H9 (cell line): Measurements from ENCODE around the gene OOSP1. TPM values are rescaled to one million over a fixed set of nuclear protein-coding genes. Genes with fewer than 3 reads are reported as not detected.

ENCODE experiments used
- DNase-seq: peaks from one replicate; pipeline ENCODE4 v3.0.0-alpha.2; 2017
- H2AFZ ChIP-seq: one replicate; pipeline ENCODE4 v1.6.1; 2013; ENCODE audit warnings: mild to moderate bottlenecking, low read length, control low read depth, moderate library complexity
- H2AK5ac ChIP-seq: 2 replicates; pipeline ENCODE4 v1.6.1; 2013; ENCODE audit warnings: low read length, control low read depth, mixed read lengths; ENCODE audit not compliant: insufficient read length
- H2BK120ac ChIP-seq: one replicate; pipeline ENCODE4 v1.6.1; 2013; ENCODE audit warnings: low read depth, mild to moderate bottlenecking, low read length, control low read depth, inconsistent platforms; ENCODE audit not compliant: poor library complexity, severe bottlenecking
- H2BK12ac ChIP-seq: 2 replicates; pipeline ENCODE4 v1.6.1; 2013; ENCODE audit warnings: low read length, control low read depth, mixed read lengths, low read depth; ENCODE audit not compliant: insufficient read length
- H2BK15ac ChIP-seq: 2 replicates; pipeline ENCODE4 v1.6.1; 2013; ENCODE audit warnings: low read depth, low read length, control low read depth
- H2BK20ac ChIP-seq: one replicate; pipeline ENCODE4 v1.6.1; 2013; ENCODE audit warnings: low read depth, mild to moderate bottlenecking, low read length, control low read depth, inconsistent platforms; ENCODE audit not compliant: poor library complexity, severe bottlenecking
- H2BK5ac ChIP-seq: 2 replicates; pipeline ENCODE4 v1.6.1; 2013; ENCODE audit warnings: low read length, control low read depth, mixed read lengths; ENCODE audit not compliant: insufficient read length
- H3K14ac ChIP-seq: 2 replicates; pipeline ENCODE4 v1.6.1; 2013; ENCODE audit warnings: low read length, control low read depth; ENCODE audit not compliant: insufficient read depth
- H3K18ac ChIP-seq: 2 replicates; pipeline ENCODE4 v1.6.1; 2013; ENCODE audit warnings: low read depth, mild to moderate bottlenecking, mixed read lengths, low read length, control low read depth; ENCODE audit not compliant: insufficient read length
- H3K23ac ChIP-seq: 2 replicates; pipeline ENCODE4 v1.6.1; 2013; ENCODE audit warnings: low read length, control low read depth, mixed read lengths, low read depth; ENCODE audit not compliant: insufficient read length
- H3K23me2 ChIP-seq: 2 replicates; pipeline ENCODE4 v1.6.1; 2013; ENCODE audit warnings: low read depth, mild to moderate bottlenecking, mixed read lengths, low read length, control low read depth; ENCODE audit not compliant: insufficient read length, poor library complexity, severe bottlenecking
- H3K27ac ChIP-seq: 2 replicates; pipeline ENCODE4 v1.5.1; 2013; ENCODE audit warnings: low read length, control low read depth, mixed read lengths, low read depth; ENCODE audit not compliant: insufficient read length
- H3K27me3 ChIP-seq: 2 replicates; pipeline ENCODE4 v1.6.1; 2013; ENCODE audit warnings: low read length, control low read depth, inconsistent platforms; ENCODE audit not compliant: insufficient read depth
- H3K4ac ChIP-seq: 2 replicates; pipeline ENCODE4 v1.6.1; 2013; ENCODE audit warnings: low read depth, mild to moderate bottlenecking, control low read depth, inconsistent platforms, low read length, moderate library complexity
- H3K4me1 ChIP-seq: 2 replicates; pipeline ENCODE4 v1.6.1; 2013; ENCODE audit warnings: low read length, control low read depth, inconsistent platforms; ENCODE audit not compliant: insufficient read depth
- H3K4me2 ChIP-seq: 2 replicates; pipeline ENCODE4 v1.6.1; 2013; ENCODE audit warnings: low read length, control low read depth, mixed read lengths; ENCODE audit not compliant: insufficient read length, insufficient read depth
- H3K56ac ChIP-seq: 2 replicates; pipeline ENCODE4 v1.6.1; 2013; ENCODE audit warnings: low read depth, mild to moderate bottlenecking, mixed read lengths, low read length, control low read depth; ENCODE audit not compliant: insufficient read length
- H3K79me1 ChIP-seq: 2 replicates; pipeline ENCODE4 v1.6.1; 2013; ENCODE audit warnings: low read depth, mild to moderate bottlenecking, moderate library complexity, low read length, control low read depth, inconsistent platforms; ENCODE audit not compliant: insufficient read depth, poor library complexity, severe bottlenecking
- H3K79me2 ChIP-seq: 2 replicates; pipeline ENCODE4 v1.6.1; 2013; ENCODE audit warnings: low read length, control low read depth, inconsistent platforms; ENCODE audit not compliant: insufficient read depth
- H3K9ac ChIP-seq: 2 replicates; pipeline ENCODE4 v1.6.1; 2013; ENCODE audit warnings: low read length, control low read depth, mixed read lengths; ENCODE audit not compliant: insufficient read length; ENCODE audit errors: extremely low read depth
- H3K9me3 ChIP-seq: one replicate; pipeline ENCODE4 v1.6.1; 2013; ENCODE audit warnings: low read depth, low read length, inconsistent platforms; ENCODE audit not compliant: control insufficient read depth
- H3T11ph ChIP-seq: one replicate; pipeline ENCODE4 v1.6.1; 2013; ENCODE audit warnings: mild to moderate bottlenecking, low read length, control low read depth, inconsistent platforms
- H4K20me1 ChIP-seq: one replicate; pipeline ENCODE4 v1.6.1; 2013; ENCODE audit not compliant: control insufficient read depth, insufficient read length, insufficient read depth
- H4K5ac ChIP-seq: 2 replicates; pipeline ENCODE4 v1.6.1; 2013; ENCODE audit warnings: low read depth, mild to moderate bottlenecking, mixed read lengths, low read length, control low read depth; ENCODE audit not compliant: insufficient read length
- H4K8ac ChIP-seq: replicated peaks from 2 replicates; pipeline ENCODE4 v1.6.1; 2013; ENCODE audit warnings: low read length, control low read depth, mixed read lengths, low read depth; ENCODE audit not compliant: insufficient read length
- H4K91ac ChIP-seq: 2 replicates; pipeline ENCODE4 v1.6.1; 2013; ENCODE audit warnings: low read depth, mild to moderate bottlenecking, moderate library complexity, mixed read lengths, low read length, control low read depth; ENCODE audit not compliant: insufficient read length
- H3K27ac Mint-ChIP-seq, 3 experiments: 2 replicates in 2 of 3; 3 replicates in 1 of 3; pipeline ENCODE4 v1.8.0; 2020 to 2021; ENCODE audit warnings: mixed read lengths in 3 of 3, mild to moderate bottlenecking in 1 of 3, moderate library complexity in 1 of 3
- H3K27me3 Mint-ChIP-seq: 2 replicates; pipeline ENCODE4 v1.8.0; 2021; ENCODE audit warnings: low read depth, mild to moderate bottlenecking, moderate library complexity, mixed read lengths
- H3K36me3 Mint-ChIP-seq, 3 experiments: 2 replicates in 2 of 3; 3 replicates in 1 of 3; pipeline ENCODE4 v1.8.0; 2020 to 2021; ENCODE audit warnings: low read depth in 3 of 3, mixed read lengths in 3 of 3; ENCODE audit not compliant: insufficient read depth in 1 of 3
- H3K4me1 Mint-ChIP-seq, 2 experiments: 2 replicates each; pipeline ENCODE4 v1.8.0; 2020; ENCODE audit warnings: mixed read lengths in 2 of 2
- H3K4me3 Mint-ChIP-seq, 2 experiments: 2 replicates in 1 of 2; 3 replicates in 1 of 2; pipeline ENCODE4 v1.8.0; 2020 to 2021; ENCODE audit warnings: mild to moderate bottlenecking in 2 of 2, mixed read lengths in 2 of 2, moderate library complexity in 1 of 2
- H3K9me3 Mint-ChIP-seq, 2 experiments: 2 replicates in 1 of 2; 3 replicates in 1 of 2; pipeline ENCODE4 v1.8.0; 2020; ENCODE audit warnings: mild to moderate bottlenecking in 2 of 2, mixed read lengths in 2 of 2, moderate library complexity in 1 of 2
- WGBS: extraction: QIAGEN DNeasy Blood & Tissue Kit; methylation state at CpG from one replicate; pipeline ENCODE4 v1.1.7; 2013; ENCODE audit warnings: missing lambda C conversion rate, low lambda C conversion rate, mixed read lengths; ENCODE audit not compliant: insufficient read length; ENCODE audit errors: extremely low coverage; 5-methylcytosine and 5-hydroxymethylcytosine counted together
- total RNA-seq: library from RNA; stranded (reverse); gene quantifications from 2 replicates; pipeline ENCODE4 v1.2.1, GENCODE V29; 2021
- TF ChIP-seq, protein P1 (sequence below): fragments of 200-600 bp; sonication (generic); conservative IDR thresholded peaks from 3 replicates; pipeline ENCODE4 v1.8.0; 2021; ENCODE audit warnings: antibody characterized with exemption, mild to moderate bottlenecking

Gene OOSP1
- total RNA-seq, 1 experiment from 2014 or later, result not detected

DNA sequence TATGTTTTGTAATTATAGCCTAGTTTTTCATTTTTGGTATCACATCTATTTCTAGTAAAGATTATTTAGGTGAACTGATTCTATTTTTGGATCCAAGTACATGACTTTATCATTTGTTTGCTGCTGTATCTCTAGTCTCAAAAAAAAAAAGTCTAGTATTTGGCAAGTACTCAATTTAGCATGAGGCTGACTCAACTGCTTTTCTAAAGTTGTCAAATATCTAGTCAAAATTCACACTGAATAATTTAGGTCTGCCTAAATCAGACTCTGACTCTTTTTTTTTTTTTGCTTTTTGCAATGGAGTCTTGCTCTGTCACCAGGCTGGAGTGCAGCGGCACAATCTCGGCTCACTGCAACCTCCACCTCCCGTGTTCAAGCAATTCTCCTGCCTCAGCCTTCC is 28.0 kb downstream of the OOSP1 start:
- Histone ChIP-seq H4K5ac (no peak overlapping the region), H3K4me1 (peaks cover 4% of the 10 kb centered on the region; the same call in 1 of the 2 replicates), H2BK15ac (no peak overlapping the region), H2AFZ (no peak overlapping the region), H4K20me1 (no peaks in the 10 kb centered on the region), H2BK5ac (no peak overlapping the region), H4K8ac (no peak overlapping the region), H3K79me2 (no peaks in the 10 kb centered on the region), H2BK20ac (no peak overlapping the region), H3K9me3 (no peaks in the 10 kb centered on the region), H3K79me1 (no peaks in the 10 kb centered on the region), H2BK12ac (no peak overlapping the region), H3K18ac (no peak overlapping the region), H3K4me2 (no peak overlapping the region), H2BK120ac (no peak overlapping the region), H3K23ac (no peak overlapping the region), H3K9ac (no peak overlapping the region), H4K91ac (no peak overlapping the region), H3K4ac (no peak overlapping the region), H3K23me2 (no peaks in the 10 kb centered on the region), H3T11ph (no peak overlapping the region), H3K27me3 (no peaks in the 10 kb centered on the region), H2AK5ac (no peak overlapping the region), H3K27ac (no peak overlapping the region), H3K14ac (no peak overlapping the region), H3K56ac (no peak overlapping the region)
- no peaks in the 10 kb centered on the region for H3K27me3 Mint-ChIP-seq
- H3K9me3 Mint-ChIP-seq, result no peaks in the 10 kb centered on the region
- H3K4me1 Mint-ChIP-seq, result peaks cover 12 to 15% of the 10 kb centered on the region in 2 experiments
- TF ChIP-seq, protein P1, sequence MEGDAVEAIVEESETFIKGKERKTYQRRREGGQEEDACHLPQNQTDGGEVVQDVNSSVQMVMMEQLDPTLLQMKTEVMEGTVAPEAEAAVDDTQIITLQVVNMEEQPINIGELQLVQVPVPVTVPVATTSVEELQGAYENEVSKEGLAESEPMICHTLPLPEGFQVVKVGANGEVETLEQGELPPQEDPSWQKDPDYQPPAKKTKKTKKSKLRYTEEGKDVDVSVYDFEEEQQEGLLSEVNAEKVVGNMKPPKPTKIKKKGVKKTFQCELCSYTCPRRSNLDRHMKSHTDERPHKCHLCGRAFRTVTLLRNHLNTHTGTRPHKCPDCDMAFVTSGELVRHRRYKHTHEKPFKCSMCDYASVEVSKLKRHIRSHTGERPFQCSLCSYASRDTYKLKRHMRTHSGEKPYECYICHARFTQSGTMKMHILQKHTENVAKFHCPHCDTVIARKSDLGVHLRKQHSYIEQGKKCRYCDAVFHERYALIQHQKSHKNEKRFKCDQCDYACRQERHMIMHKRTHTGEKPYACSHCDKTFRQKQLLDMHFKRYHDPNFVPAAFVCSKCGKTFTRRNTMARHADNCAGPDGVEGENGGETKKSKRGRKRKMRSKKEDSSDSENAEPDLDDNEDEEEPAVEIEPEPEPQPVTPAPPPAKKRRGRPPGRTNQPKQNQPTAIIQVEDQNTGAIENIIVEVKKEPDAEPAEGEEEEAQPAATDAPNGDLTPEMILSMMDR, result no peak
- no peak overlapping the region for H3K4me3 Mint-ChIP-seq
- H3K36me3 Mint-ChIP-seq, result no peaks in the 10 kb centered on the region
- WGBS, result no CpG with 5 or more reads among the region's 3 CpGs
- DNase-seq, result no peak
- H3K27ac Mint-ChIP-seq, result no peak overlapping the region
